ENCODE data around the gene ATP8A2. TPM values are rescaled to one million over a fixed set of nuclear protein-coding genes. Genes with fewer than 3 reads are reported as not detected.

ATP8A2 gene
- total and polyA plus RNA-seq, 4 donors: 0.01 to 0.08 (median 0.05) TPM; not detected in 1

DNA sequence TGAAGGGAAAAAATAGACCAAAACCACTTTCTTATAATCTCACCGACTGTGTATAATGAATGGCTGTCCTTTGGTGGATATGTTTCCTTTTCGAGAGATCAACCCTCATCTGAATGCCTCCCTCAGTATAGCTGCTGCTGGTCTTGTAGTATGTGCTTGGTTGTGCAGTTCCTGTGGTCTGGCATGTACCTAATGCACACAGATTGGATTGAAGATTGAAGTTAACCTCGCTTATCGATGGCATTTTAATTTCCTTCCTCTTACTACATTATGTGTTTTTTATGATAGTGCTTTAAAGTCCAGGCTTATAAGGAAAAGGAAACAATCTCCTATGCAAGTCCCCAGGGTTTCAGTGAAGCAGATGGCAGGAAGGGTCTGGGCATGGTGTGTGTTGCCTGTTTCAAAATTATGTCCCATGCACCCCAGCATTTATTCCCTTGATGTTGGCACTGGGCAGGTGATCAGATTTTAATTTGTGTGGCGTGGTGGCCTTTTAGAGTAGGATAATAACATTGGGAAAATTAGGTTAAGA, 346.0 kb downstream of the ATP8A2 start:
- H3K27me3 ChIP-seq (ENCODE audit: control insufficient read depth in 4 of 4, insufficient read depth in 4 of 4, low read length in 3 of 4): peaks cover 0 to 3% (median 0%) of the 10 kb centered on the region in 4 donors
- no peaks in the 10 kb centered on the region for H3K36me3 ChIP-seq (ENCODE audit: control insufficient read depth in 4 of 4, insufficient read depth in 3 of 4, low read depth in 1 of 4, low read length in 3 of 4)
- 73% methylated on average over 5 of the region's 5 CpGs for WGBS
- TF ChIP-seq RAD21 (IDR thresholded peaks at IDR 0.05): no peak
- TF ChIP-seq HNF4A (conservative IDR thresholded peaks at IDR 0.05): no peak
- no peak for TF ChIP-seq JUND (IDR thresholded peaks at IDR 0.05)
- no peak for TF ChIP-seq RXRA (IDR thresholded peaks at IDR 0.05)
- TF ChIP-seq ATF3 (IDR thresholded peaks at IDR 0.05): no peak
- TF ChIP-seq, protein P1, sequence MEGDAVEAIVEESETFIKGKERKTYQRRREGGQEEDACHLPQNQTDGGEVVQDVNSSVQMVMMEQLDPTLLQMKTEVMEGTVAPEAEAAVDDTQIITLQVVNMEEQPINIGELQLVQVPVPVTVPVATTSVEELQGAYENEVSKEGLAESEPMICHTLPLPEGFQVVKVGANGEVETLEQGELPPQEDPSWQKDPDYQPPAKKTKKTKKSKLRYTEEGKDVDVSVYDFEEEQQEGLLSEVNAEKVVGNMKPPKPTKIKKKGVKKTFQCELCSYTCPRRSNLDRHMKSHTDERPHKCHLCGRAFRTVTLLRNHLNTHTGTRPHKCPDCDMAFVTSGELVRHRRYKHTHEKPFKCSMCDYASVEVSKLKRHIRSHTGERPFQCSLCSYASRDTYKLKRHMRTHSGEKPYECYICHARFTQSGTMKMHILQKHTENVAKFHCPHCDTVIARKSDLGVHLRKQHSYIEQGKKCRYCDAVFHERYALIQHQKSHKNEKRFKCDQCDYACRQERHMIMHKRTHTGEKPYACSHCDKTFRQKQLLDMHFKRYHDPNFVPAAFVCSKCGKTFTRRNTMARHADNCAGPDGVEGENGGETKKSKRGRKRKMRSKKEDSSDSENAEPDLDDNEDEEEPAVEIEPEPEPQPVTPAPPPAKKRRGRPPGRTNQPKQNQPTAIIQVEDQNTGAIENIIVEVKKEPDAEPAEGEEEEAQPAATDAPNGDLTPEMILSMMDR (IDR thresholded peaks at IDR 0.05; ENCODE audit: low read depth, low read length, missing input control): no peak
- no peak for TF ChIP-seq TAF1 (conservative IDR thresholded peaks at IDR 0.05)
- TF ChIP-seq EGR1 (IDR thresholded peaks at IDR 0.05; ENCODE audit: low read depth in 2 of 2): no peak
- H3K27ac ChIP-seq (ENCODE audit: low read depth in 1 of 2, low read length in 2 of 2): no peak overlapping the region
- H3K9me3 ChIP-seq (ENCODE audit: control insufficient read depth in 4 of 4, low read length in 3 of 4): no peaks in the 10 kb centered on the region
- no peaks in the 10 kb centered on the region for H3K4me1 ChIP-seq (ENCODE audit: control insufficient read depth in 4 of 4, insufficient read depth in 4 of 4, low read length in 3 of 4)
- DNase-seq (ENCODE audit: low spot score): no peak
- no peak overlapping the region for H3K4me3 ChIP-seq (ENCODE audit: low read depth in 1 of 3, low read length in 3 of 3)
- H3K9ac ChIP-seq (ENCODE audit: low read depth in 1 of 2, low read length in 2 of 2): no peak overlapping the region

DNA sequence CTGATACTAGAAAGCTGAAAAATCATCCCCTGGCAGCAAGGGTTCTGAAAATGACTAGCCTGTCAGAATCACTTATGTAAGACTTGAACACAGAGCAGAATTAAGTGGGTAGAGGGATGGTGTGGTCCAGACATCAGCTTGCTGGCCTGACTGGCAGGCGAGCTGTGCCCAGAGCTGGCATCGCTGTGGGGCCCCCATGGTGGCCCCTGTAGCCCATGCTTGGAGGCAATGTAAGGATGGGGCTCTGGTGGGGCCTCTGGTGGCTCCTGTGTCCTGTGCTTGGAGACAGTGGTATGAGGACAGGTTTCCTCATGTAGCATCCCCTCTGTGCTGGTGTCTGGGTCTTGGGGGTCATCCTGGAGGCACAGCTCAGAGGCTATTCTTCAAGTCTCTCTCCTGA, 347.9 kb downstream of the ATP8A2 start:
- no peak overlapping the region for H3K4me3 ChIP-seq (ENCODE audit: low read depth in 1 of 3, low read length in 3 of 3)
- DNase-seq (ENCODE audit: low spot score): no peak
- no peaks in the 10 kb centered on the region for H3K36me3 ChIP-seq (ENCODE audit: control insufficient read depth in 4 of 4, insufficient read depth in 3 of 4, low read depth in 1 of 4, low read length in 3 of 4)
- no peak overlapping the region for H3K9ac ChIP-seq (ENCODE audit: low read depth in 1 of 2, low read length in 2 of 2)
- 94% methylated on average over 2 of the region's 2 CpGs for WGBS
- peaks cover 0 to 3% (median 0%) of the 10 kb centered on the region in 4 donors for H3K27me3 ChIP-seq (ENCODE audit: control insufficient read depth in 4 of 4, insufficient read depth in 4 of 4, low read length in 3 of 4)
- H3K4me1 ChIP-seq (ENCODE audit: control insufficient read depth in 4 of 4, insufficient read depth in 4 of 4, low read length in 3 of 4): no peaks in the 10 kb centered on the region
- TF ChIP-seq GABPA (IDR thresholded peaks at IDR 0.05 in 1 of 2, conservative IDR thresholded peaks at IDR 0.05 in 1 of 2) (no peak), TAF1 (conservative IDR thresholded peaks at IDR 0.05) (no peak), HNF4A (conservative IDR thresholded peaks at IDR 0.05) (no peak), FOXA1 (IDR thresholded peaks at IDR 0.05) (no peak), JUND (IDR thresholded peaks at IDR 0.05) (no peak), HNF4G (IDR thresholded peaks at IDR 0.05) (no peak), RAD21 (IDR thresholded peaks at IDR 0.05) (no peak), SP1 (IDR thresholded peaks at IDR 0.05) (no peak), EGR1 (IDR thresholded peaks at IDR 0.05; ENCODE audit: low read depth in 2 of 2) (no peak), NR2F2 (IDR thresholded peaks at IDR 0.05) (no peak), ATF3 (IDR thresholded peaks at IDR 0.05) (no peak), ZBTB33 (IDR thresholded peaks at IDR 0.05) (no peak), FOXA2 (IDR thresholded peaks at IDR 0.05) (no peak), YY1 (IDR thresholded peaks at IDR 0.05) (no peak), RXRA (IDR thresholded peaks at IDR 0.05) (no peak)
- TF ChIP-seq, protein P2, sequence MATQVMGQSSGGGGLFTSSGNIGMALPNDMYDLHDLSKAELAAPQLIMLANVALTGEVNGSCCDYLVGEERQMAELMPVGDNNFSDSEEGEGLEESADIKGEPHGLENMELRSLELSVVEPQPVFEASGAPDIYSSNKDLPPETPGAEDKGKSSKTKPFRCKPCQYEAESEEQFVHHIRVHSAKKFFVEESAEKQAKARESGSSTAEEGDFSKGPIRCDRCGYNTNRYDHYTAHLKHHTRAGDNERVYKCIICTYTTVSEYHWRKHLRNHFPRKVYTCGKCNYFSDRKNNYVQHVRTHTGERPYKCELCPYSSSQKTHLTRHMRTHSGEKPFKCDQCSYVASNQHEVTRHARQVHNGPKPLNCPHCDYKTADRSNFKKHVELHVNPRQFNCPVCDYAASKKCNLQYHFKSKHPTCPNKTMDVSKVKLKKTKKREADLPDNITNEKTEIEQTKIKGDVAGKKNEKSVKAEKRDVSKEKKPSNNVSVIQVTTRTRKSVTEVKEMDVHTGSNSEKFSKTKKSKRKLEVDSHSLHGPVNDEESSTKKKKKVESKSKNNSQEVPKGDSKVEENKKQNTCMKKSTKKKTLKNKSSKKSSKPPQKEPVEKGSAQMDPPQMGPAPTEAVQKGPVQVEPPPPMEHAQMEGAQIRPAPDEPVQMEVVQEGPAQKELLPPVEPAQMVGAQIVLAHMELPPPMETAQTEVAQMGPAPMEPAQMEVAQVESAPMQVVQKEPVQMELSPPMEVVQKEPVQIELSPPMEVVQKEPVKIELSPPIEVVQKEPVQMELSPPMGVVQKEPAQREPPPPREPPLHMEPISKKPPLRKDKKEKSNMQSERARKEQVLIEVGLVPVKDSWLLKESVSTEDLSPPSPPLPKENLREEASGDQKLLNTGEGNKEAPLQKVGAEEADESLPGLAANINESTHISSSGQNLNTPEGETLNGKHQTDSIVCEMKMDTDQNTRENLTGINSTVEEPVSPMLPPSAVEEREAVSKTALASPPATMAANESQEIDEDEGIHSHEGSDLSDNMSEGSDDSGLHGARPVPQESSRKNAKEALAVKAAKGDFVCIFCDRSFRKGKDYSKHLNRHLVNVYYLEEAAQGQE (IDR thresholded peaks at IDR 0.05): no peak
- TF ChIP-seq, protein P3, sequence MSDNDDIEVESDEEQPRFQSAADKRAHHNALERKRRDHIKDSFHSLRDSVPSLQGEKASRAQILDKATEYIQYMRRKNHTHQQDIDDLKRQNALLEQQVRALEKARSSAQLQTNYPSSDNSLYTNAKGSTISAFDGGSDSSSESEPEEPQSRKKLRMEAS (IDR thresholded peaks at IDR 0.05): no peak
- TF ChIP-seq, protein P1 (IDR thresholded peaks at IDR 0.05; ENCODE audit: low read depth, low read length, missing input control): no peak
- no peaks in the 10 kb centered on the region for H3K9me3 ChIP-seq (ENCODE audit: control insufficient read depth in 4 of 4, low read length in 3 of 4)
- H3K27ac ChIP-seq (ENCODE audit: low read depth in 1 of 2, low read length in 2 of 2): no peak overlapping the region

Measured in liver (tissue), 9 donors.